H9 (cell line): ENCODE data around the gene TBC1D1. TPM values are rescaled to one million over a fixed set of nuclear protein-coding genes. Genes with fewer than 3 reads are reported as not detected.
"Not testable (repeated sequence)": the region's sequence is repeated elsewhere in the genome, so short reads cannot be mapped to it uniquely, and the experiment has no call there.

Source experiments
- DNase-seq: peaks from one replicate; pipeline ENCODE4 v3.0.0-alpha.2; 2017
- H2AFZ ChIP-seq: one replicate; pipeline ENCODE4 v1.6.1; 2013; ENCODE audit warnings: mild to moderate bottlenecking, low read length, control low read depth, moderate library complexity
- H2AK5ac ChIP-seq: 2 replicates; pipeline ENCODE4 v1.6.1; 2013; ENCODE audit warnings: low read length, control low read depth, mixed read lengths; ENCODE audit not compliant: insufficient read length
- H2BK120ac ChIP-seq: one replicate; pipeline ENCODE4 v1.6.1; 2013; ENCODE audit warnings: low read depth, mild to moderate bottlenecking, low read length, control low read depth, inconsistent platforms; ENCODE audit not compliant: poor library complexity, severe bottlenecking
- H2BK12ac ChIP-seq: 2 replicates; pipeline ENCODE4 v1.6.1; 2013; ENCODE audit warnings: low read length, control low read depth, mixed read lengths, low read depth; ENCODE audit not compliant: insufficient read length
- H2BK15ac ChIP-seq: 2 replicates; pipeline ENCODE4 v1.6.1; 2013; ENCODE audit warnings: low read depth, low read length, control low read depth
- H2BK20ac ChIP-seq: one replicate; pipeline ENCODE4 v1.6.1; 2013; ENCODE audit warnings: low read depth, mild to moderate bottlenecking, low read length, control low read depth, inconsistent platforms; ENCODE audit not compliant: poor library complexity, severe bottlenecking
- H2BK5ac ChIP-seq: 2 replicates; pipeline ENCODE4 v1.6.1; 2013; ENCODE audit warnings: low read length, control low read depth, mixed read lengths; ENCODE audit not compliant: insufficient read length
- H3K14ac ChIP-seq: 2 replicates; pipeline ENCODE4 v1.6.1; 2013; ENCODE audit warnings: low read length, control low read depth; ENCODE audit not compliant: insufficient read depth
- H3K18ac ChIP-seq: 2 replicates; pipeline ENCODE4 v1.6.1; 2013; ENCODE audit warnings: low read depth, mild to moderate bottlenecking, mixed read lengths, low read length, control low read depth; ENCODE audit not compliant: insufficient read length
- H3K23ac ChIP-seq: 2 replicates; pipeline ENCODE4 v1.6.1; 2013; ENCODE audit warnings: low read length, control low read depth, mixed read lengths, low read depth; ENCODE audit not compliant: insufficient read length
- H3K23me2 ChIP-seq: 2 replicates; pipeline ENCODE4 v1.6.1; 2013; ENCODE audit warnings: low read depth, mild to moderate bottlenecking, mixed read lengths, low read length, control low read depth; ENCODE audit not compliant: insufficient read length, poor library complexity, severe bottlenecking
- H3K27ac ChIP-seq: 2 replicates; pipeline ENCODE4 v1.5.1; 2013; ENCODE audit warnings: low read length, control low read depth, mixed read lengths, low read depth; ENCODE audit not compliant: insufficient read length
- H3K27me3 ChIP-seq: 2 replicates; pipeline ENCODE4 v1.6.1; 2013; ENCODE audit warnings: low read length, control low read depth, inconsistent platforms; ENCODE audit not compliant: insufficient read depth
- H3K4ac ChIP-seq: 2 replicates; pipeline ENCODE4 v1.6.1; 2013; ENCODE audit warnings: low read depth, mild to moderate bottlenecking, control low read depth, inconsistent platforms, low read length, moderate library complexity
- H3K4me1 ChIP-seq: 2 replicates; pipeline ENCODE4 v1.6.1; 2013; ENCODE audit warnings: low read length, control low read depth, inconsistent platforms; ENCODE audit not compliant: insufficient read depth
- H3K4me2 ChIP-seq: 2 replicates; pipeline ENCODE4 v1.6.1; 2013; ENCODE audit warnings: low read length, control low read depth, mixed read lengths; ENCODE audit not compliant: insufficient read length, insufficient read depth
- H3K56ac ChIP-seq: 2 replicates; pipeline ENCODE4 v1.6.1; 2013; ENCODE audit warnings: low read depth, mild to moderate bottlenecking, mixed read lengths, low read length, control low read depth; ENCODE audit not compliant: insufficient read length
- H3K79me1 ChIP-seq: 2 replicates; pipeline ENCODE4 v1.6.1; 2013; ENCODE audit warnings: low read depth, mild to moderate bottlenecking, moderate library complexity, low read length, control low read depth, inconsistent platforms; ENCODE audit not compliant: insufficient read depth, poor library complexity, severe bottlenecking
- H3K79me2 ChIP-seq: 2 replicates; pipeline ENCODE4 v1.6.1; 2013; ENCODE audit warnings: low read length, control low read depth, inconsistent platforms; ENCODE audit not compliant: insufficient read depth
- H3K9ac ChIP-seq: 2 replicates; pipeline ENCODE4 v1.6.1; 2013; ENCODE audit warnings: low read length, control low read depth, mixed read lengths; ENCODE audit not compliant: insufficient read length; ENCODE audit errors: extremely low read depth
- H3K9me3 ChIP-seq: one replicate; pipeline ENCODE4 v1.6.1; 2013; ENCODE audit warnings: low read depth, low read length, inconsistent platforms; ENCODE audit not compliant: control insufficient read depth
- H3T11ph ChIP-seq: one replicate; pipeline ENCODE4 v1.6.1; 2013; ENCODE audit warnings: mild to moderate bottlenecking, low read length, control low read depth, inconsistent platforms
- H4K20me1 ChIP-seq: one replicate; pipeline ENCODE4 v1.6.1; 2013; ENCODE audit not compliant: control insufficient read depth, insufficient read length, insufficient read depth
- H4K5ac ChIP-seq: 2 replicates; pipeline ENCODE4 v1.6.1; 2013; ENCODE audit warnings: low read depth, mild to moderate bottlenecking, mixed read lengths, low read length, control low read depth; ENCODE audit not compliant: insufficient read length
- H4K8ac ChIP-seq: replicated peaks from 2 replicates; pipeline ENCODE4 v1.6.1; 2013; ENCODE audit warnings: low read length, control low read depth, mixed read lengths, low read depth; ENCODE audit not compliant: insufficient read length
- H4K91ac ChIP-seq: 2 replicates; pipeline ENCODE4 v1.6.1; 2013; ENCODE audit warnings: low read depth, mild to moderate bottlenecking, moderate library complexity, mixed read lengths, low read length, control low read depth; ENCODE audit not compliant: insufficient read length
- H3K27ac Mint-ChIP-seq, 3 experiments: 2 replicates in 2 of 3; 3 replicates in 1 of 3; pipeline ENCODE4 v1.8.0; 2020 to 2021; ENCODE audit warnings: mixed read lengths in 3 of 3, mild to moderate bottlenecking in 1 of 3, moderate library complexity in 1 of 3
- H3K27me3 Mint-ChIP-seq: 2 replicates; pipeline ENCODE4 v1.8.0; 2021; ENCODE audit warnings: low read depth, mild to moderate bottlenecking, moderate library complexity, mixed read lengths
- H3K36me3 Mint-ChIP-seq, 3 experiments: 2 replicates in 2 of 3; 3 replicates in 1 of 3; pipeline ENCODE4 v1.8.0; 2020 to 2021; ENCODE audit warnings: low read depth in 3 of 3, mixed read lengths in 3 of 3; ENCODE audit not compliant: insufficient read depth in 1 of 3
- H3K4me1 Mint-ChIP-seq, 2 experiments: 2 replicates each; pipeline ENCODE4 v1.8.0; 2020; ENCODE audit warnings: mixed read lengths in 2 of 2
- H3K4me3 Mint-ChIP-seq, 2 experiments: 2 replicates in 1 of 2; 3 replicates in 1 of 2; pipeline ENCODE4 v1.8.0; 2020 to 2021; ENCODE audit warnings: mild to moderate bottlenecking in 2 of 2, mixed read lengths in 2 of 2, moderate library complexity in 1 of 2
- H3K9me3 Mint-ChIP-seq, 2 experiments: 2 replicates in 1 of 2; 3 replicates in 1 of 2; pipeline ENCODE4 v1.8.0; 2020; ENCODE audit warnings: mild to moderate bottlenecking in 2 of 2, mixed read lengths in 2 of 2, moderate library complexity in 1 of 2
- WGBS: extraction: QIAGEN DNeasy Blood & Tissue Kit; methylation state at CpG from one replicate; pipeline ENCODE4 v1.1.7; 2013; ENCODE audit warnings: missing lambda C conversion rate, low lambda C conversion rate, mixed read lengths; ENCODE audit not compliant: insufficient read length; ENCODE audit errors: extremely low coverage; 5-methylcytosine and 5-hydroxymethylcytosine counted together
- total RNA-seq: library from RNA; stranded (reverse); gene quantifications from 2 replicates; pipeline ENCODE4 v1.2.1, GENCODE V29; 2021
- TF ChIP-seq, protein P1 (sequence below): fragments of 200-600 bp; sonication (generic); conservative IDR thresholded peaks from 3 replicates; pipeline ENCODE4 v1.8.0; 2021; ENCODE audit warnings: antibody characterized with exemption, mild to moderate bottlenecking

The TBC1D1 gene
- total RNA-seq, 1 experiment from 2014 or later, result 109 TPM

GRCh38 chr4:37973441-37973840 lies 82.6 kb downstream of the TBC1D1 start:
- no peak for DNase-seq
- H3K27ac Mint-ChIP-seq, result no peak overlapping the region
- H2BK20ac ChIP-seq, result no peak overlapping the region
- H3K36me3 Mint-ChIP-seq, result peaks cover 0 to 22% (median 0%) of the 10 kb centered on the region in 3 experiments; a peak in 6 of 7 replicates
- no peak overlapping the region for H3K14ac ChIP-seq
- H3T11ph ChIP-seq, result no peak overlapping the region
- TF ChIP-seq, protein P1, sequence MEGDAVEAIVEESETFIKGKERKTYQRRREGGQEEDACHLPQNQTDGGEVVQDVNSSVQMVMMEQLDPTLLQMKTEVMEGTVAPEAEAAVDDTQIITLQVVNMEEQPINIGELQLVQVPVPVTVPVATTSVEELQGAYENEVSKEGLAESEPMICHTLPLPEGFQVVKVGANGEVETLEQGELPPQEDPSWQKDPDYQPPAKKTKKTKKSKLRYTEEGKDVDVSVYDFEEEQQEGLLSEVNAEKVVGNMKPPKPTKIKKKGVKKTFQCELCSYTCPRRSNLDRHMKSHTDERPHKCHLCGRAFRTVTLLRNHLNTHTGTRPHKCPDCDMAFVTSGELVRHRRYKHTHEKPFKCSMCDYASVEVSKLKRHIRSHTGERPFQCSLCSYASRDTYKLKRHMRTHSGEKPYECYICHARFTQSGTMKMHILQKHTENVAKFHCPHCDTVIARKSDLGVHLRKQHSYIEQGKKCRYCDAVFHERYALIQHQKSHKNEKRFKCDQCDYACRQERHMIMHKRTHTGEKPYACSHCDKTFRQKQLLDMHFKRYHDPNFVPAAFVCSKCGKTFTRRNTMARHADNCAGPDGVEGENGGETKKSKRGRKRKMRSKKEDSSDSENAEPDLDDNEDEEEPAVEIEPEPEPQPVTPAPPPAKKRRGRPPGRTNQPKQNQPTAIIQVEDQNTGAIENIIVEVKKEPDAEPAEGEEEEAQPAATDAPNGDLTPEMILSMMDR, result no peak
- no peak overlapping the region for H3K18ac ChIP-seq
- H3K4me1 Mint-ChIP-seq, result peaks cover 18 to 21% of the 10 kb centered on the region in 2 experiments
- no peak overlapping the region for H2BK12ac ChIP-seq
- H3K9me3 Mint-ChIP-seq, result peaks cover 20 to 23% of the 10 kb centered on the region in 2 experiments; a peak in 4 of 5 replicates
- H3K23ac ChIP-seq, result no peak overlapping the region
- no peak overlapping the region for H2AFZ ChIP-seq
- H3K27me3 Mint-ChIP-seq, result no peaks in the 10 kb centered on the region; the same call in 1 of the 2 replicates
- no peaks in the 10 kb centered on the region for H3K79me1 ChIP-seq
- peaks cover 6% of the 10 kb centered on the region for H3K23me2 ChIP-seq
- H2AK5ac ChIP-seq, result no peak overlapping the region
- no peak overlapping the region for H3K4me3 Mint-ChIP-seq
- no peaks in the 10 kb centered on the region for H3K27me3 ChIP-seq
- H4K20me1 ChIP-seq, result no peaks in the 10 kb centered on the region
- H3K4me1 ChIP-seq, result peaks cover 7% of the 10 kb centered on the region
- WGBS, result no CpG with 5 or more reads among the region's 3 CpGs
- no peak overlapping the region for H4K5ac ChIP-seq
- no peak overlapping the region for H3K56ac ChIP-seq
- no peaks in the 10 kb centered on the region for H3K79me2 ChIP-seq
- H3K9me3 ChIP-seq, result no peaks in the 10 kb centered on the region
- no peak overlapping the region for H3K4ac ChIP-seq
- no peak overlapping the region for H3K27ac ChIP-seq
- no peak overlapping the region for H2BK5ac ChIP-seq
- H2BK120ac ChIP-seq, result no peak overlapping the region
- H4K91ac ChIP-seq, result no peak overlapping the region
- no peak overlapping the region for H3K4me2 ChIP-seq
- H2BK15ac ChIP-seq, result no peak overlapping the region
- H3K9ac ChIP-seq, result no peak overlapping the region
- no peak overlapping the region for H4K8ac ChIP-seq

- not testable (repeated sequence) for H4K91ac ChIP-seq, DNase-seq, H3K27me3 ChIP-seq, H3K4me3 Mint-ChIP-seq, H3K27ac ChIP-seq, H3K23me2 ChIP-seq, H3T11ph ChIP-seq, H2BK20ac ChIP-seq, H3K56ac ChIP-seq, H3K27me3 Mint-ChIP-seq, H2AFZ ChIP-seq, H3K79me2 ChIP-seq, H3K4ac ChIP-seq, H3K9me3 ChIP-seq, H4K5ac ChIP-seq, H3K9ac ChIP-seq, H2BK15ac ChIP-seq, H4K8ac ChIP-seq, H3K14ac ChIP-seq, H2BK12ac ChIP-seq, H2BK120ac ChIP-seq, H3K27ac Mint-ChIP-seq, H4K20me1 ChIP-seq, H3K23ac ChIP-seq, H2BK5ac ChIP-seq, H3K79me1 ChIP-seq, H3K4me1 ChIP-seq, H3K4me2 ChIP-seq, H3K18ac ChIP-seq, H2AK5ac ChIP-seq
- H3K4me1 Mint-ChIP-seq, result peaks cover 27 to 29% of the 10 kb centered on the region in 2 experiments
- peaks cover 15% of the 10 kb centered on the region in 2 experiments; a peak in 4 of 5 replicates for H3K9me3 Mint-ChIP-seq
- WGBS, result no CpG with 5 or more reads among the region's 13 CpGs
- peaks cover 0 to 15% (median 0%) of the 10 kb centered on the region in 3 experiments; a peak in 6 of 7 replicates for H3K36me3 Mint-ChIP-seq
These were observed 84.5 kb downstream of the TBC1D1 start for GRCh38 chr4:37975321-37975822.
